NCI-H446 (cell line): ENCODE measurements around the gene RPTOR.
"Not testable (repeated sequence)": the region's sequence is repeated elsewhere in the genome, so short reads cannot be mapped to it uniquely, and the experiment has no call there.

ENCODE experiments used
- DNase-seq, 2 experiments: peaks; one replicate each; lab custom pipeline; 2025; lab: John Stamatoyannopoulos, UW

Gene RPTOR, protein sequence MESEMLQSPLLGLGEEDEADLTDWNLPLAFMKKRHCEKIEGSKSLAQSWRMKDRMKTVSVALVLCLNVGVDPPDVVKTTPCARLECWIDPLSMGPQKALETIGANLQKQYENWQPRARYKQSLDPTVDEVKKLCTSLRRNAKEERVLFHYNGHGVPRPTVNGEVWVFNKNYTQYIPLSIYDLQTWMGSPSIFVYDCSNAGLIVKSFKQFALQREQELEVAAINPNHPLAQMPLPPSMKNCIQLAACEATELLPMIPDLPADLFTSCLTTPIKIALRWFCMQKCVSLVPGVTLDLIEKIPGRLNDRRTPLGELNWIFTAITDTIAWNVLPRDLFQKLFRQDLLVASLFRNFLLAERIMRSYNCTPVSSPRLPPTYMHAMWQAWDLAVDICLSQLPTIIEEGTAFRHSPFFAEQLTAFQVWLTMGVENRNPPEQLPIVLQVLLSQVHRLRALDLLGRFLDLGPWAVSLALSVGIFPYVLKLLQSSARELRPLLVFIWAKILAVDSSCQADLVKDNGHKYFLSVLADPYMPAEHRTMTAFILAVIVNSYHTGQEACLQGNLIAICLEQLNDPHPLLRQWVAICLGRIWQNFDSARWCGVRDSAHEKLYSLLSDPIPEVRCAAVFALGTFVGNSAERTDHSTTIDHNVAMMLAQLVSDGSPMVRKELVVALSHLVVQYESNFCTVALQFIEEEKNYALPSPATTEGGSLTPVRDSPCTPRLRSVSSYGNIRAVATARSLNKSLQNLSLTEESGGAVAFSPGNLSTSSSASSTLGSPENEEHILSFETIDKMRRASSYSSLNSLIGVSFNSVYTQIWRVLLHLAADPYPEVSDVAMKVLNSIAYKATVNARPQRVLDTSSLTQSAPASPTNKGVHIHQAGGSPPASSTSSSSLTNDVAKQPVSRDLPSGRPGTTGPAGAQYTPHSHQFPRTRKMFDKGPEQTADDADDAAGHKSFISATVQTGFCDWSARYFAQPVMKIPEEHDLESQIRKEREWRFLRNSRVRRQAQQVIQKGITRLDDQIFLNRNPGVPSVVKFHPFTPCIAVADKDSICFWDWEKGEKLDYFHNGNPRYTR (N-terminal part only)

GRCh38 chr17:80544655-80545498, at the start of gene RPTOR:
TSS of gene RPTOR (plus strand) at chr17:80544838. CDS start at chr17:80545630, 792 bp downstream.
- peak; percentile 88 to 95 for DNase-seq

DNA sequence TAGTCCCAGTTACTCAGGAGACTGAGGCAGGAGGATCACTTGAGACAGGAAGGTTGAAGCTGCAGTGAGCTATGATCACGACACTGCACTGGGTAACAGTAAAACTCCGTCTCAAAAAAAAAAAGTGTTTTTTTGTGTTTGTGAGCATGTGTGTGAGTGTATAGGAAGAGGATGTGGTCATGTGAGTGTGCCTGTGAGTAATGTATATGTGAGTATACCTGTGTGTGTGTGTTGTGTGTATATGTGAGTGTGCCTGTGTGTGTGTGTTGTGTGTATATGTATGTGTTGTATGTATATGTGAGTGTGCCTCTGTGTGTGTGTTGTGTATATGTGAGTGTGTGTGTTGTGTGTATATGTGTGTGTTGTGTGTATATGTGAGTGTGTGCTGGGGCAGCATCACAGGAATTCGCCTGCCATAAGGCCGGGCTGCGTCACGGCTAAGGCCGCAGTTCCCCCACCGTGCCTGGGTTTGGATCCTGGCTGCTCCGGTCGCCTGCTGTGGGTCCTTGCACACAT, 46.9 kb upstream of the RPTOR start:
- no peak for DNase-seq

- no peak for DNase-seq
Observed at GRCh38 chr17:80498242-80498919, 46.3 kb upstream of the RPTOR start.

GRCh38 chr17:80498920-80499410, 45.7 kb upstream of the RPTOR start:
- DNase-seq: no peak

GRCh38 chr17:80499560-80499959, 45.1 kb upstream of the RPTOR start:
- DNase-seq: no peak

- no peak for DNase-seq
Observed at GRCh38 chr17:80499961-80500665, 44.5 kb upstream of the RPTOR start.

DNA sequence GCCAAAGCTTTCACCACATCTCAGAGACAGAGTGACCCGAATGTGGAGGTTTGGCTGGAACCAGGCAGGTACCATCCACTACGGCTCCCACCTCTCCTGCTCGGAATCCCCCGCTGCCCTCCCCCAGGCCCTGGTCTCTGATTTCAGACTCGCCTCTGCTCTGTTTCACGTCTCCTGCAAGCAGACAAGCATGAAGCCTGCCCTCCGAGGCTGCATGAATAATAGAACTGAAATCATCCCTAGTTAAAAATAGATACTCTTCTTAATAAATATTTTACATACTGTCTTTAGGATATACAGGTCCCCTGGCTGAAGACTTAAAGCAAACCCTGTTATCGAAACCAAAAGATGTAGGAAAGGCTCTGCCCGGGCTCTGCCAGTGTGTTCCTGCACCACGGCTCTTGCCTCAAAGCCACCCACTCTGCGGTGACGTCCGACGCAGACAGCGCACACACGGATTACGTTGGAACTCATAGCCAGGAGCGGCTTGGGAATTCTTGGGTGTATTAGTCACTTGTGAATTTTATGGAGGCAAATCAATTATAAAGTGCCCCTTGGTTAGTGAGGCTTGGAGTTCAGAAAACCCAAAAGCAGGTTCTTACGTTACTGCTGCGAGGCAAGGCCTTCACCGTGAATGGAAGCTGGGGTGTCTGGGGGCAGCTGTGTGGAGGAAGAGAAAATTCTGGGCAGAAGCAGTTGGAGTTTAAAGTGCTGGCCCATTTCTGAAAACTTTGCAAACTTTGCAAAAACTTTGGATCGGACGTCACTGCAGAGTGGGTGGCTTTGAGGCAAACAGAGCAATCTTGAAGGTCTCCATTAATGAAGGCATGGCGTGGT, 42.7 kb upstream of the RPTOR start:
- no peak for DNase-seq

DNA sequence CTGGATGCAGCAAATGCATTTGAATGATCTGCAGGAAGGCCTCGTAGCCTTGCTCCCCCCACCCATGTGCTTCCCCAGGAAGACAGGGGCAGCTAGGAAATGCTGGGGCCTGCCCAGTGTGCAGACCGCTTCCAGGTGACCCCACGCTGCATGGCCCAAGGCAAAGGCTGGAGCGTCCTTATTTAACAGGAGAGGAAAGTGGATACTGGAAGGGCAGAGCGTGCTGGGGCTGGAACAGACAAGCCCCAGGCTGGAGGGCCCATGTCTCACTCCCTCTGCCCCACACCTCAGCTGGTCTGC, 42.1 kb upstream of the RPTOR start:
- DNase-seq: no peak

DNA sequence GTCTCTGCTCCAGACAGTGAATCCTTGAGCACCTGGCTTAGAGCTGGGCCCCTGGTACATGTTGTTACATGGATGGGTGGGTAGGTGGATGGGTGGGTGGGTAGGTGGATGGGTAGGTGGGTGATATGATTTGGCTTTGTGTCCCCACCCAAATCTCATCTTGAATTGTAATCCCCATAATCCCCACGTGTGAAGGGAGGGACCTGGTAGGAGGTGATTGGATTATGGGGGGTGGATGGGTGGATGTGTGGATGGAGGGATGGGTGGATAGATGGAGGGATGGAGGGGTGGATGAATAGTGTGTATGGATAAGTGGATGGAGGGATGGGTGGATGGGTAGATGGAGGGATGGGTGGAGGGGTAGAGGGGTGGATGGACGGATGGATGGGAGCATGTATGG, 41.6 kb upstream of the RPTOR start:
- DNase-seq: no peak

DNA sequence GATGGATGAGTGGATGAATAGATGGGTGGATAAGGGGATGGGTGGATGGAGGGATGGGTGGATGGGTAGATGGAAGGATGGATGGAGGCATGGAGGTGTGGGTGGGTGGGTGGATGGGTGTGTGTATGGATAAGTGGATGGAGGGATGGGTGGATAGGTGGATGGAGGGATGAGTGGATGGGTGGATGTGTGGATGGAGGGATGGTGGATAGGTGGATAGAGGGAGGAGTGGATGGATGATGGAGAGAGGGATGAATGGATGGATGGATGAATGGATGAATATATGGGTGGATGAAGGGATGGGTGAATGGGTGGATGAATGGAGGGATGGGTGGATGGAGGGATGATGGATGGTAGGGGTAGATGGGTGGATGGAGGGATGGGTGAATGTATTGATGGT, 40.7 kb upstream of the RPTOR start:
- no peak for DNase-seq

GRCh38 chr17:80504686-80505413, 39.8 kb upstream of the RPTOR start:
- no peak for DNase-seq

GRCh38 chr17:80507177-80507576, 37.5 kb upstream of the RPTOR start:
- not testable (repeated sequence) for DNase-seq

- no peak for DNase-seq
Observed at GRCh38 chr17:80507965-80508364, 36.7 kb upstream of the RPTOR start.

- no peak for DNase-seq
Observed at GRCh38 chr17:80509311-80509710, 35.3 kb upstream of the RPTOR start.

GRCh38 chr17:80510132-80510531, 34.5 kb upstream of the RPTOR start:
- DNase-seq: no peak

DNA sequence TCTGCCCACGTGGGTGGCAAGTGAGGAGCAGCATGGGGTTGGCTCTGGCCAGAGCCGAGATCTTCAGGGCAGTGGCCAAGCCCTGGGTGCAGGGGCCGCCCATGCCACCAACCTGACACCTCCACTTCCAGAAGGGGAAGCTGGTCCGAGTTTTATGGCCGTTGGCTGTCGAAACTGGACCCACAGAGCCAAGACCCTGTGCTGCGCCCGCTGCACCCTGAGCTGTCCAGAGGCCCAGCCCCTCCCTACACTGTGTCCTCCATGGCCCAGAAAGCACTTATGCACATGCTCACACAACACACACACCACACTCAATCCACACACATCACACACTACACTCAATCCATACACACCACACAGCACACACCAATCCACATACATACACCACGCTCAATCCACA, 33.9 kb upstream of the RPTOR start:
- DNase-seq: no peak

DNA sequence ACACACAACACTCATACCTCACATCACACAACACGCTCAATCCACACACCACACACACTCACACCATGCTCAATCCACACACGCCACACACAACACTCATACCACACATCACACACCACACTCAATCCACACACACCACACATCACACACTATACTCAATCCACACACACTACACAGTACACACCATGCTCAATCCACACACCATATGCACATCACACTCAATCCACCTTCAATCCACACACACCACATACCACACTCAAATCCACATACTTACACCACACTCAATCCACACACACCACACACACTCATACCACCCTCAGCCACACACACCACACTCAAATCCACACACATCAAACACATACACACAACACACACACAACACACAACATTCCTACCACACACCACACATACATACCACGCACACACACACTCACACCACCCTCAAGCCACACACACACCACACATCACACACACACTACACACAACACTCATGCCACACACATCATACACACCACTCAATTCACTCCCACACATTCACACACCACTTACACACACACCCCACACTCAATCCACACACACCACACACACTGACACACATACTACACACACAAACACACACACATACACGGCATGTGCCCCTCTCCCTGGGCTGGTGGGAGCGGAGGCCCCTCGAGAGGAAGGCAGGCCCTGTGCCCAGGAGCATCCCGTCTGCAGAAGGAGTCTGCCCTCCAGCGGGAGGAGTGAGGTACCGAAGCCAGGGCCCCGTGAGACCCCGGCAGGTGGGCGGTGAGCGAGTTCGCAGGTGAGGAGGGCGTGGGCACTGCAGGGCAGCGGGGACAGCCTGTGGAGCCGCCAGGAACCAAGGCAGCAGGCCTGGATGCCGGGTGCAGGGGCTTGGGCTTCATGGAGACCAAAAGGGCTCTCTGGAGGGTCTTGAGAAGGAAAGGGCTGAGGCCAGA, 33.1 kb upstream of the RPTOR start:
- DNase-seq: no peak

DNA sequence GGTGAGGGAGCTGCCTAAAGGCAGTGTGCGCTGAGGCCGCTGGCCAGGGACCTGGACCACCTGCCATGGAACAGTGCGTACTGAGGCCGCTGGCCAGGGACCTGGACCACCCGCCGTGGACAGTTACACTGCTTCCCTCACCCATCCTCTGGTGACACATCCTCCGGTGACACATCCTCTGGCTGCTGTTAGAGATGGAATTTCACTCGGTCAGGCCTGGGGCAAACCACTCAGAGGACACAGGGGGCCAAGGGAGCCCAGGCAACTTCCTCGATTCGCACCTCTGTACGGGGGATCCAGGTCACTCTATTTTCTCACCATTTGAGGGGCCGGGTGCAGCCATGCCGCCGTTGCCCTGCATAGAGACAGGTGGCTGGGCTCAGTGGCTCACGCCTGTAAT, 32.4 kb upstream of the RPTOR start:
- no peak for DNase-seq
